ENCODE data around the gene NTRK2.

Gene NTRK2

GRCh38 chr9:84694248-84694647, 24.7 kb downstream of the NTRK2 start:
- POLR2A ChIA-PET: no interaction called here
- TF ChIP-seq CTCF (IDR thresholded peaks at IDR 0.05; ENCODE audit: control extremely low read depth, extremely low read depth, low read depth, missing control alignments): no peak
- CTCF ChIA-PET: interaction anchor here (1.1 to 9.6 kb wide), 4 partner anchors 32 to 449 kb away, joined by 3 to 174 read pairs (median 26); no protein-coding TSS in a partner anchor
- peak; percentile 58 for DNase-seq (ENCODE audit: extremely low spot score)

GRCh38 chr9:84697042-84697441, 27.5 kb downstream of the NTRK2 start:
- CTCF ChIA-PET: interaction anchor here (0.9 to 9.6 kb wide), 31 partner anchors 8 to 913 kb away, joined by 3 to 174 read pairs (median 6); no protein-coding TSS in a partner anchor
- no peak for TF ChIP-seq CTCF (IDR thresholded peaks at IDR 0.05; ENCODE audit: control extremely low read depth, extremely low read depth, low read depth, missing control alignments)
- no peak for DNase-seq (ENCODE audit: extremely low spot score)
- POLR2A ChIA-PET: no interaction called here

GRCh38 chr9:84697509-84698114, 28.1 kb downstream of the NTRK2 start:
- DNase-seq (ENCODE audit: extremely low spot score): peak; percentile 69
- POLR2A ChIA-PET: no interaction called here
- peak; percentile 93 for TF ChIP-seq CTCF (IDR thresholded peaks at IDR 0.05; ENCODE audit: control extremely low read depth, extremely low read depth, low read depth, missing control alignments)
- CTCF ChIA-PET: interaction anchor here (0.7 to 9.6 kb wide), 43 partner anchors 8 to 913 kb away, joined by 3 to 174 read pairs (median 5); no protein-coding TSS in a partner anchor

GRCh38 chr9:84698323-84698722, 28.8 kb downstream of the NTRK2 start:
- POLR2A ChIA-PET: no interaction called here
- DNase-seq (ENCODE audit: extremely low spot score): no peak
- CTCF ChIA-PET: interaction anchor here (0.8 to 9.6 kb wide), 27 partner anchors 7 to 720 kb away, joined by 3 to 174 read pairs (median 7); no protein-coding TSS in a partner anchor
- no peak for TF ChIP-seq CTCF (IDR thresholded peaks at IDR 0.05; ENCODE audit: control extremely low read depth, extremely low read depth, low read depth, missing control alignments)

GRCh38 chr9:84699984-84700383, 30.5 kb downstream of the NTRK2 start:
- TF ChIP-seq CTCF (IDR thresholded peaks at IDR 0.05; ENCODE audit: control extremely low read depth, extremely low read depth, low read depth, missing control alignments): no peak
- ChIA-PET POLR2A (interaction anchor here (0.8 kb wide), 1 partner anchor 80 kb away, joined by 3 read pairs; no protein-coding TSS in a partner anchor), CTCF (interaction anchor here (9.6 kb wide), 1 partner anchor 79 kb away, joined by 174 read pairs; no protein-coding TSS in a partner anchor)

GRCh38 chr9:84701801-84702200, 32.3 kb downstream of the NTRK2 start:
- TF ChIP-seq CTCF (IDR thresholded peaks at IDR 0.05; ENCODE audit: control extremely low read depth, extremely low read depth, low read depth, missing control alignments): no peak
- CTCF ChIA-PET: interaction anchor here (0.8 to 9.6 kb wide), 2 partner anchors 64 to 78 kb away, joined by 3 to 174 read pairs; no protein-coding TSS in a partner anchor
- DNase-seq (ENCODE audit: extremely low spot score): peak; percentile 55
- POLR2A ChIA-PET: no interaction called here

More at GRCh38 chr9:84699984-84700383, 30.5 kb downstream of the NTRK2 start:
- no peak for DNase-seq (ENCODE audit: extremely low spot score)

Measured in GM10248 (cell line).